Astrocyte of the cerebellum (primary cell): ENCODE data around the gene CYFIP1.

Source experiments
- DNase-seq: peaks from one replicate; pipeline ENCODE4 v3.0.0-alpha.2; 2011; ENCODE audit warnings: low read depth
- H3K4me3 ChIP-seq: 2 replicates; pipeline ENCODE4 v1.5.1; 2011; ENCODE audit warnings: mild to moderate bottlenecking, low read depth, low read length, moderate library complexity
- in situ Hi-C: cut with HindIII; loops from 2 replicates; pipeline ENCODE4 v1.10.0; 2017; ENCODE audit warnings: low sequenced_read_pairs
- TF ChIP-seq, protein P1 (sequence below): IDR thresholded peaks from 2 replicates; pipeline ENCODE4 v1.5.1; 2012; ENCODE audit warnings: low read length, low read depth, moderate library complexity, mild to moderate bottlenecking; ENCODE audit errors: missing control alignments

The CYFIP1 gene

DNA sequence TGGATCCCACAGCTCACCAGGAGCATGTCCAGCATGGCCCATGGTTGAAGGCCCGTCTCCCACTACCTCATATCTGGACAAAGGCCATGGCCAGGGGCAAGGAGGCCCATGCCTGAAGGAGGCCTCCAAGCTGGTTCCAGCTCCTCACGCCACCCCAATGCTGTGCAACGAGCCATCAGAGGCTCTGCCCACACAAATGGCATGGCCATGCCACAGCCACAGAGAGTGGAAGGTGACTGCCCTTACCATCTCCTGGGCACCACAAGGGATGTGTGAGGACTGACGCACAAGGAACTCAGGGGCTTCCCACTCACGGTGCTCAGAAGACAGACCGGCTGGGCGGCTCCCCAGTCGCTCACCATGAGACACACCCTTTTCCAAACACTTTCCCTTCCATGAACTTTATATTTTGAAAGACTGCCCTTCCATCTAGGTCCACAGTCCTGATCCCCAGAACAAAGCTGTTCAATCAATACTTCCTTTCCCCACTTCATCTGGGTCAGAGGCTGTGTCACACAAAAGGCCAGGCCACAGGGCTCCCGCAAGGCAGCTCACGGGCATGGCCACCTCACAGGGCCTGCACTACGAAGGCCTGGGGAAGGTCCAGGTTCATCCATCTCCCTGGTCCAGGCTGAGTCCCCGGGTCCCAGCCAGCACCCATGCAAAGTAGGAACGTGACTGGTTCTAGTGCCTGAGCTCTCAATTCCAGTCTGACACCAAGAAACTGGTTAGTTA lies 66.4 kb downstream of the CYFIP1 start:
- DNase-seq: no peak
- TF ChIP-seq, protein P1, sequence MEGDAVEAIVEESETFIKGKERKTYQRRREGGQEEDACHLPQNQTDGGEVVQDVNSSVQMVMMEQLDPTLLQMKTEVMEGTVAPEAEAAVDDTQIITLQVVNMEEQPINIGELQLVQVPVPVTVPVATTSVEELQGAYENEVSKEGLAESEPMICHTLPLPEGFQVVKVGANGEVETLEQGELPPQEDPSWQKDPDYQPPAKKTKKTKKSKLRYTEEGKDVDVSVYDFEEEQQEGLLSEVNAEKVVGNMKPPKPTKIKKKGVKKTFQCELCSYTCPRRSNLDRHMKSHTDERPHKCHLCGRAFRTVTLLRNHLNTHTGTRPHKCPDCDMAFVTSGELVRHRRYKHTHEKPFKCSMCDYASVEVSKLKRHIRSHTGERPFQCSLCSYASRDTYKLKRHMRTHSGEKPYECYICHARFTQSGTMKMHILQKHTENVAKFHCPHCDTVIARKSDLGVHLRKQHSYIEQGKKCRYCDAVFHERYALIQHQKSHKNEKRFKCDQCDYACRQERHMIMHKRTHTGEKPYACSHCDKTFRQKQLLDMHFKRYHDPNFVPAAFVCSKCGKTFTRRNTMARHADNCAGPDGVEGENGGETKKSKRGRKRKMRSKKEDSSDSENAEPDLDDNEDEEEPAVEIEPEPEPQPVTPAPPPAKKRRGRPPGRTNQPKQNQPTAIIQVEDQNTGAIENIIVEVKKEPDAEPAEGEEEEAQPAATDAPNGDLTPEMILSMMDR: no peak
- in situ Hi-C loops: no loop called here
- H3K4me3 ChIP-seq: no peak overlapping the region

DNA sequence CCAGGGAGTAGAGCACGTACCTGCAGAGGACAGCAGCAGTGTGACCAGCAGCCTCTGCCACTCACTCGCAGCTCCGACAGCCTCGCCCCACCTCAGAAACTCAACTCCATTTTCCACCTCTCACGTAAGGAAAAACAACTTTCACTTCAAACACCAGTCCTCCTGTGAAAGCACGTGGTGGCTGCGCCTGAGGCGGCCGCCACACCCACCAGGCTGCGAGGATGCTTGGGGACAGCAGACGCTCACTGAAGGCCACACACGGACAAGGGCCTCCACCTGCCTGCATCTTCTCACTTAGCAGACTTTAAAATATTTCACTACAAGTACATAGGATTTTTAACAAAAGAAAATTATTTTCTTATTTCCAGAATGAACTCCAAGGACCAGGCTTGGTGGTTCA lies 67.9 kb downstream of the CYFIP1 start:
- in situ Hi-C loops: no loop called here
- no peak for DNase-seq
- TF ChIP-seq, protein P1: no peak

DNA sequence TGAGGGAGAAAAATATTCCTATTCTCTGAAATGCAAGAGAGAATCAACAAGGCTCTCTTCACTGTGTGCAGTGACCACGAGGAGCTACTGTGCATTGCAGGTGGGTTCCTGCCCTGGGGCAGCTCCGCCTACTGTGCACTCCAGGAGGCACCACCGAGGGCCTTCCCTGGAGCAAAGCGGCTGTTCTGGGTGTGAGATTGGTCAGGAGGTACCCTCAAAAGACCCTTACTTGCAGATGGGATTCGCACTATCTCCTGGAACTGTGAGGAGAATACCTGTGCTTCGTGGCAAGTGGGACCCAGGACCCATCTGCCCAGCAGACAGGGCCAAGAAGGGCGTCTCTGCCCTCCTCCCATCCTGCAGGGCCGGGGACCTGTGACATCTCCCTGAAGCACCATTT lies 68.9 kb downstream of the CYFIP1 start:
- in situ Hi-C loops: no loop called here
- no peak overlapping the region for H3K4me3 ChIP-seq
- TF ChIP-seq, protein P1: no peak
- no peak for DNase-seq

More for the DNA sequence above, 67.9 kb downstream of the CYFIP1 start:
- H3K4me3 ChIP-seq: no peak overlapping the region

DNA sequence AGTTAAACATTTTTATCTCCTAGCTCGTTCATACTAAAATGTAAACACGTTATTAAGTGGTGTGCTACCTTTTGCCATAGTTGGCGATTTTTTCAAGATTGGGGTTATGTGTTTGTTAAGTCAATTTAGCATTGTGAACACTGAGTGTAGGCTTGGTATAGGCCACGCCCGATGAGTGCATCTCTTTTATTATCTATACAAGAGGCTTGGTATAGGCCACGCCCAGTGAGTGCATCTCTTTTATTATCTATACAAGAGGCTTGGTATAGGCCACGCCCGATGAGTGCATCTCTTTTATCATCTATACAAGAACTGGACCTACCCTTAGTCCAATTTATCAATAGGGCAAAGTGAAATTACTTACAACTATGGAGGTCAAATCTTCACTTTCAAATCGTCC lies 71.3 kb downstream of the CYFIP1 start:
- no peak overlapping the region for H3K4me3 ChIP-seq
- no peak for DNase-seq
- in situ Hi-C loops: no loop called here
- TF ChIP-seq, protein P1: no peak

DNA sequence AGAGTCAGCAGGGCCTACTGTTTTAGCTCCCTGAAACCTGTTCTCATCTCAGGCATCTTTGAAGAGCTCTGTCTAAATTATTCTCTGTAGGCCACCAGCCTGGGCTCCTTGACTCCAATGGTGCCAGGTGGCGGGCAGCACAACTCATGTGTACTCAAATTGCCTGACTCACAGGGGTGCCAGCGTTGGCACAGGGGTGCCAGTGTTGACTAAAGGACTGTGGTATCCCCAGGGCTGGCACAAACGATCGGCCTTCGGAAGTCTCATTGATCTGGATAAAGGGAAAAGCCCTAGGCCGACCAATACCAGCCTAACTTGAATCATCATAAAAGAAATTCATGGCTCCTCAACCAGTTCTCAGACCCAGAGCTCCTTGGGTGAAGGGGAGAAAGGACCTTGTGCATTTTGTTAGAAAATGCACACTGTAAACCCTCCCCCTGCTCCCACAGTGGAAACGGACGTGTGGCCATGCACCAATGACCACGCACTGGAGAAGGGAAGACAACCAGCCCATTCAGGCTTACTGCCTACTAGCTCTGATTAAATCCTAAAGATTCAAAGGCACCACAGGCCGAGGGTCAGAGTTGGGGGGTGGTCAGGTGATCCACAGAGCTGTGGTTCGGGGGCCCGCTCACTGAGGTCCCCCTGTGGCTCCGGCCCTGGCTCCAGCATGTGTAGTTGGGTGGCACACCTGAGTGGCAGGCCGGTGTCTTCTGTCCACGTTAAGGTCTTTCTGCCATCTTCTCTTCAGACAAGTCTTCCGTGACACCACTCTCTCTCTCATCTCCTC lies 72.8 kb downstream of the CYFIP1 start:
- in situ Hi-C loops: no loop called here
- no peak for DNase-seq
- no peak overlapping the region for H3K4me3 ChIP-seq
- TF ChIP-seq, protein P1: no peak

DNA sequence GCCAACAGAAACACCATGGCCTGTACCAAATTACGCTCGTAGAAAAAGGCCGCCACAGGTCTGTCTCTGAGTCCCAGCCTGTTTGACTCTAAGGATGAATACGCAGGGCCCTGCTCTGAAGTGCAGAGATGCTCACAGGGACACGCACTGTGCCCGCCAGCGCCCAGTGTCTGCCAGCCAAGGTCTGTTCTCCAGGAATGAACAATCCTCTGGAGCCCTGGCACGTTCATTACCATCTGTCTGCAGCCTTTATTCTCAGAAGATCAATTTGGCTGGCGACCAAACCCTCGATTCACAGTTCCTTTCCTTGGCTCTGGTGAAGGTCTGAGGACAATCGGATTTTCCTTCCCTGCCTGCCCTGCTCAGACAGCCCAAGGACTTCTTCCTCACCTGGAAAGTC lies 75.4 kb downstream of the CYFIP1 start:
- TF ChIP-seq, protein P1: no peak
- in situ Hi-C loops: no loop called here
- DNase-seq: peak; percentile 12
- no peak overlapping the region for H3K4me3 ChIP-seq
